Measurements from ENCODE around the gene ADPGK.

GRCh38 chr15:72706266-72706665 lies 77.3 kb downstream of the ADPGK start:
- TF ChIP-seq CTCF (IDR thresholded peaks at IDR 0.05) (no peak), ZFX (IDR thresholded peaks at IDR 0.05; ENCODE audit: borderline replicate concordance) (no peak)
